Measurements from ENCODE around the gene FAM234B.

GRCh38 chr12:13024531-13024916, 19.7 kb upstream of the FAM234B start:
- TF ChIP-seq POLR2A (IDR thresholded peaks at IDR 0.05) (no peak), CTCF (IDR thresholded peaks at IDR 0.05) (no peak), POLR2AphosphoS5 (IDR thresholded peaks at IDR 0.05) (no peak)
